HEK293 (cell line): ENCODE results near the gene LY6G5B.

Source experiments
- SP2 ChIP-seq: fragments of 450-650 bp; formaldehyde crosslinking; IDR thresholded peaks from 2 replicates; pipeline ENCODE4 v1.5.1; 2016; ENCODE audit warnings: missing biosample characterization, missing genetic modification characterization
- YY1 ChIP-seq: fragments of 450-650 bp; formaldehyde crosslinking; IDR thresholded peaks from 2 replicates; pipeline ENCODE4 v1.5.1; 2018; ENCODE audit warnings: missing biosample characterization, missing genetic modification characterization
- ZBTB7A ChIP-seq: fragments of 450-650 bp; formaldehyde crosslinking; IDR thresholded peaks from 2 replicates; pipeline ENCODE4 v1.5.1; 2016; ENCODE audit warnings: low read depth, missing biosample characterization, missing genetic modification characterization
- ZNF146 ChIP-seq: fragments of 450-650 bp; formaldehyde crosslinking; IDR thresholded peaks from 2 replicates; pipeline ENCODE4 v1.5.1; 2016; ENCODE audit warnings: missing biosample characterization, missing genetic modification characterization
- ZNF549 ChIP-seq: fragments of 450-650 bp; IDR thresholded peaks from 2 replicates; pipeline ENCODE4 v1.5.1; 2018; ENCODE audit warnings: missing biosample characterization, missing genetic modification characterization, mild to moderate bottlenecking, inconsistent platforms, moderate library complexity
- ZNF558 ChIP-seq: fragments of 450-650 bp; formaldehyde crosslinking; IDR thresholded peaks from 2 replicates; pipeline ENCODE4 v1.5.1; 2016; ENCODE audit warnings: missing biosample characterization, missing genetic modification characterization
- ZNF585B ChIP-seq: fragments of 450-650 bp; formaldehyde crosslinking; IDR thresholded peaks from 2 replicates; pipeline ENCODE4 v1.5.1; 2016; ENCODE audit warnings: missing biosample characterization, missing genetic modification characterization
- ZNF785 ChIP-seq: fragments of 450-650 bp; formaldehyde crosslinking; IDR thresholded peaks from 2 replicates; pipeline ENCODE4 v1.5.1; 2016; ENCODE audit warnings: missing biosample characterization, missing genetic modification characterization
- ZNF837 ChIP-seq: fragments of 450-650 bp; formaldehyde crosslinking; IDR thresholded peaks from 2 replicates; pipeline ENCODE4 v1.5.1; 2016; ENCODE audit warnings: missing biosample characterization, missing genetic modification characterization
- TF ChIP-seq, protein P1 (sequence below): fragments of 450-650 bp; formaldehyde crosslinking; IDR thresholded peaks from 2 replicates; pipeline ENCODE4 v1.5.1; 2016; ENCODE audit warnings: missing biosample characterization, missing genetic modification characterization
- TF ChIP-seq, protein P2 (sequence below): fragments of 450-650 bp; formaldehyde crosslinking; IDR thresholded peaks from 2 replicates; pipeline ENCODE4 v1.5.0; 2017; ENCODE audit warnings: missing biosample characterization, missing genetic modification characterization, borderline replicate concordance
- TF ChIP-seq, protein P3 (sequence below): fragments of 450-650 bp; formaldehyde crosslinking; IDR thresholded peaks from 2 replicates; pipeline ENCODE4 v1.5.1; 2016; ENCODE audit warnings: missing biosample characterization, missing genetic modification characterization
- TF ChIP-seq, protein P4 (sequence below): IDR thresholded peaks from 2 replicates; pipeline ENCODE4 v1.6.1; 2011; ENCODE audit warnings: mild to moderate bottlenecking, low read depth, low read length, borderline replicate concordance

DNA sequence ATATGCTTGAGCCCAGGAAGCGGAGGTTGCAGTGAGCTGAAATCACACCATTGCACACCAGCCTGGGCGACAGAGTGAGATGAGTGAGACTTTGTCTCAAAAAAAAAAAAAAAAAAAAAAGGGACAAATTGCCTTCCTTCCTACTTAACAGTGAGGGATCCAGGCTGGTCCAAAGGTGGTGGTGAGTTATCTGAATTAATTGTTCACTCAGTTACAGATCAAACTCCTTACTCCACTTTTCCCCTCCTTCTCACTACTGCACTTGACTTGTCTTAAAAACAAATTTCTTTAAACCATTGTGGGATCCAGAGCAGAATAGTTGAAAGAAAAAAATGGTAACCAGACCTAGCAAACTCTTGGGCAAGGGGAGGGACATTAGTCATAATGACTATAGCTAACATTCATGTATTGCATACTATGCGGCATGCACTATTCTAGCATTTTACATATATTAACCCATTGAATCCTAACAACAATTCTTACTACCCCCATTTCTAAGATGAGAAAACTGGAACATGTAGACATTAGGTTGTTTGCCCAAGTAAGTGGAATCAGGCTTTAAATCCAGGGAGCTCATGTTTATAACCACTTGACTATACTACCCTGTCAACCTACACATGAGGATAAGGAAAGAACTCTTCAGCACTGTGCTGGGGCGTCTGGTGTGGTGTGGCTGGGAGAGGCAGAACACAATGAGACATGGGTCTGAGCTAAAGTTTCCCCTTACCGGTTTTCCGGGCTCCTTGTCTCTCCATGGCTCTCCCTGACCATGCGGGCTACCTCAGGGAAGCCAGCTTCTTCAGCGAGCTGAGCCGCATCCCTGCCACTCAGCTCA is 6.4 kb upstream of the LY6G5B start:
- TF ChIP-seq, protein P1, sequence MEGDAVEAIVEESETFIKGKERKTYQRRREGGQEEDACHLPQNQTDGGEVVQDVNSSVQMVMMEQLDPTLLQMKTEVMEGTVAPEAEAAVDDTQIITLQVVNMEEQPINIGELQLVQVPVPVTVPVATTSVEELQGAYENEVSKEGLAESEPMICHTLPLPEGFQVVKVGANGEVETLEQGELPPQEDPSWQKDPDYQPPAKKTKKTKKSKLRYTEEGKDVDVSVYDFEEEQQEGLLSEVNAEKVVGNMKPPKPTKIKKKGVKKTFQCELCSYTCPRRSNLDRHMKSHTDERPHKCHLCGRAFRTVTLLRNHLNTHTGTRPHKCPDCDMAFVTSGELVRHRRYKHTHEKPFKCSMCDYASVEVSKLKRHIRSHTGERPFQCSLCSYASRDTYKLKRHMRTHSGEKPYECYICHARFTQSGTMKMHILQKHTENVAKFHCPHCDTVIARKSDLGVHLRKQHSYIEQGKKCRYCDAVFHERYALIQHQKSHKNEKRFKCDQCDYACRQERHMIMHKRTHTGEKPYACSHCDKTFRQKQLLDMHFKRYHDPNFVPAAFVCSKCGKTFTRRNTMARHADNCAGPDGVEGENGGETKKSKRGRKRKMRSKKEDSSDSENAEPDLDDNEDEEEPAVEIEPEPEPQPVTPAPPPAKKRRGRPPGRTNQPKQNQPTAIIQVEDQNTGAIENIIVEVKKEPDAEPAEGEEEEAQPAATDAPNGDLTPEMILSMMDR, result no peak
- TF ChIP-seq, protein P2, sequence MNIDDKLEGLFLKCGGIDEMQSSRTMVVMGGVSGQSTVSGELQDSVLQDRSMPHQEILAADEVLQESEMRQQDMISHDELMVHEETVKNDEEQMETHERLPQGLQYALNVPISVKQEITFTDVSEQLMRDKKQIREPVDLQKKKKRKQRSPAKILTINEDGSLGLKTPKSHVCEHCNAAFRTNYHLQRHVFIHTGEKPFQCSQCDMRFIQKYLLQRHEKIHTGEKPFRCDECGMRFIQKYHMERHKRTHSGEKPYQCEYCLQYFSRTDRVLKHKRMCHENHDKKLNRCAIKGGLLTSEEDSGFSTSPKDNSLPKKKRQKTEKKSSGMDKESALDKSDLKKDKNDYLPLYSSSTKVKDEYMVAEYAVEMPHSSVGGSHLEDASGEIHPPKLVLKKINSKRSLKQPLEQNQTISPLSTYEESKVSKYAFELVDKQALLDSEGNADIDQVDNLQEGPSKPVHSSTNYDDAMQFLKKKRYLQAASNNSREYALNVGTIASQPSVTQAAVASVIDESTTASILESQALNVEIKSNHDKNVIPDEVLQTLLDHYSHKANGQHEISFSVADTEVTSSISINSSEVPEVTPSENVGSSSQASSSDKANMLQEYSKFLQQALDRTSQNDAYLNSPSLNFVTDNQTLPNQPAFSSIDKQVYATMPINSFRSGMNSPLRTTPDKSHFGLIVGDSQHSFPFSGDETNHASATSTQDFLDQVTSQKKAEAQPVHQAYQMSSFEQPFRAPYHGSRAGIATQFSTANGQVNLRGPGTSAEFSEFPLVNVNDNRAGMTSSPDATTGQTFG (tag by site-specific recombination), result no peak
- TF ChIP-seq ZNF558 (tag by site-specific recombination), result no peak
- TF ChIP-seq, protein P3, sequence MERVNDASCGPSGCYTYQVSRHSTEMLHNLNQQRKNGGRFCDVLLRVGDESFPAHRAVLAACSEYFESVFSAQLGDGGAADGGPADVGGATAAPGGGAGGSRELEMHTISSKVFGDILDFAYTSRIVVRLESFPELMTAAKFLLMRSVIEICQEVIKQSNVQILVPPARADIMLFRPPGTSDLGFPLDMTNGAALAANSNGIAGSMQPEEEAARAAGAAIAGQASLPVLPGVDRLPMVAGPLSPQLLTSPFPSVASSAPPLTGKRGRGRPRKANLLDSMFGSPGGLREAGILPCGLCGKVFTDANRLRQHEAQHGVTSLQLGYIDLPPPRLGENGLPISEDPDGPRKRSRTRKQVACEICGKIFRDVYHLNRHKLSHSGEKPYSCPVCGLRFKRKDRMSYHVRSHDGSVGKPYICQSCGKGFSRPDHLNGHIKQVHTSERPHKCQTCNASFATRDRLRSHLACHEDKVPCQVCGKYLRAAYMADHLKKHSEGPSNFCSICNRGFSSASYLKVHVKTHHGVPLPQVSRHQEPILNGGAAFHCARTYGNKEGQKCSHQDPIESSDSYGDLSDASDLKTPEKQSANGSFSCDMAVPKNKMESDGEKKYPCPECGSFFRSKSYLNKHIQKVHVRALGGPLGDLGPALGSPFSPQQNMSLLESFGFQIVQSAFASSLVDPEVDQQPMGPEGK, result no peak
- TF ChIP-seq, protein P4, sequence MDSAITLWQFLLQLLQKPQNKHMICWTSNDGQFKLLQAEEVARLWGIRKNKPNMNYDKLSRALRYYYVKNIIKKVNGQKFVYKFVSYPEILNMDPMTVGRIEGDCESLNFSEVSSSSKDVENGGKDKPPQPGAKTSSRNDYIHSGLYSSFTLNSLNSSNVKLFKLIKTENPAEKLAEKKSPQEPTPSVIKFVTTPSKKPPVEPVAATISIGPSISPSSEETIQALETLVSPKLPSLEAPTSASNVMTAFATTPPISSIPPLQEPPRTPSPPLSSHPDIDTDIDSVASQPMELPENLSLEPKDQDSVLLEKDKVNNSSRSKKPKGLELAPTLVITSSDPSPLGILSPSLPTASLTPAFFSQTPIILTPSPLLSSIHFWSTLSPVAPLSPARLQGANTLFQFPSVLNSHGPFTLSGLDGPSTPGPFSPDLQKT, result no peak
- no peak for TF ChIP-seq ZNF549
- TF ChIP-seq YY1 (tag by site-specific recombination), result no peak
- TF ChIP-seq ZNF146 (tag by site-specific recombination), result no peak
- no peak for TF ChIP-seq ZNF837 (tag by site-specific recombination)
- TF ChIP-seq ZNF785 (tag by site-specific recombination), result no peak
- no peak for TF ChIP-seq ZBTB7A (tag by site-specific recombination)
- TF ChIP-seq ZNF585B (tag by site-specific recombination), result no peak
- no peak for TF ChIP-seq SP2 (tag by site-specific recombination)
